ENCODE data around the gene ZFX.
"Not testable (repeated sequence)": the region's sequence is repeated elsewhere in the genome, so short reads cannot be mapped to it uniquely, and the experiment has no call there.

Gene ZFX

DNA sequence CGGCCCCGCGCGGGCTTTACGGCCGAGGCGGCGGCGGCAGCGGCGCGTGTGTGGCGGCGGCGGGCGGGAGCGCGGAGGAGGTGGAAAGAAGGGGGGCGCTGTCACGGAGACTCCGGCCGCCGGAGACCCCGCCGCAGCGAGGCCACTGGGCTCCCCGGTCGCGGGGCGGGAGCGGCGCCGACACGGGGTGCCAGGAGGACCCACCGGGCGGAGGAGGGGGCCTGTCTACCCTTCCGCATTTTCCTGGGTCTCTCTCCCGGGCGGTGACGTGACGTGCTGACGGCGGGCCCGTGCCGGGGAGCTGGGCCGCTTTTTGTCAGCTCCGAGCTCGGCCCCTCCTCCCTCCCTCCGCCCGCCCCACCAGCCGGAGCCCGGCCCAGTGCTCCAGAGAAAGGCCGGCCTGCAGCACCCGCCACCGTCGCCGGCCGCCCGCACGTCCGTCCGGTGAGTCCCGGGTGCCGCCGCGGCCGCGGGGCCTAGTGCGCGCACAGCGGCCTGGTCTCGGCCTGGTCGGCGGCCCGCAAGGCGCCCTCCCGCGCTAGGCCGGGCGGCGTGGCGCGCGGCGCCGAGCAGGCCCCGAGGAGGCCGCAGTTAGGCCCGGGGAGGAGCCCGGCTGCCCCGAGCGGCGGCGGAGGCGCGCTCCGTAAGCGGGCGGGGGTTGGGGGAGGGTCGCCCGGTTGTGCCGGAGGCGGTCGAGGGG lies at the start of gene ZFX:
ZFX (plus strand) TSS at position 379 of the 700 bp plus-strand sequence. CDS start 23,014 bp downstream, outside the sequence.
- no peak for DNase-seq (ENCODE audit: low read depth in 2 of 2)

- DNase-seq (ENCODE audit: low read depth in 2 of 2) = no peak
Observed at GRCh38 chrX:24100713-24101112, 48.8 kb upstream of the ZFX start.

DNA sequence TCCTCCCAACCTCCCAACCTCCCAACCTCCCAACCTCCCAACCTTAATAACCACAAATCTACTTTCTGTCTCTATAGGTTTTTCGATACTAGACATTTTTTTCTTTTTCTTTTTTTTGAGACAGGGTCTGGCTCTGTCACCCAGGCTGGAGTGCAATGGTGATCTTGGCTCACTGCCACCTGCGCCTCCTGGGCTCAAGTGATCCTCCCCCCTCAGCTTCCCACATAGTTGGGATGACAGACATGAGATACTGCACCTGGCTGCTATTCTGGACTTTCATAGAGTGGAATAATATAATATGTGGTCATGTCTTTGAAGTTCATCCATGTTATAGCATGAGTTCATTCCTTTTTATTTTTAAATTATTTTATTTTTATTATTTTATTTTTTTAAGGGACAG lies 39.5 kb upstream of the ZFX start:
- no peak for DNase-seq (ENCODE audit: low read depth in 2 of 2)

GRCh38 chrX:24113181-24113580 lies 36.3 kb upstream of the ZFX start:
- peak; percentile 78 to 79 for DNase-seq (ENCODE audit: low read depth in 2 of 2)

DNA sequence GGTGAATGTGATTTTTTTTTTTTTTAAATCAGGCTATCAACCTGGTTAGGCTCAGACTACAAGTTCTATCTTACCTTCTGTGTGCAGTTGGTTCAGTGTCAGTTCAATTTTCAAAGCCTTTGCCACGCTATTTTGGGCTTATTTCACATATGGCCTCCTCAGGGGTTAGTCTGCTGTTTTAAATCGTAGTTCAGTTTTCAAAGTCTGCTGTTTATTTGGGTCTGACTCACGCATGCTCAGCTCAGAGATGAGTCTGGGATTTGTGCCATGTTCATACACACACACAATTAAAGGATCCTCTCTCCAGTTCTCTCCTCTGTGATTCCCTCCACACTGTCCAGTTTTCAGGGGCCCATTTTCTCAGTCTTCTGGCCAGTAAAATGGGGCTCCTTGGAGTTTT lies 32.3 kb upstream of the ZFX start:
- DNase-seq (ENCODE audit: low read depth in 2 of 2) = peak; percentile 50 to 53

DNA sequence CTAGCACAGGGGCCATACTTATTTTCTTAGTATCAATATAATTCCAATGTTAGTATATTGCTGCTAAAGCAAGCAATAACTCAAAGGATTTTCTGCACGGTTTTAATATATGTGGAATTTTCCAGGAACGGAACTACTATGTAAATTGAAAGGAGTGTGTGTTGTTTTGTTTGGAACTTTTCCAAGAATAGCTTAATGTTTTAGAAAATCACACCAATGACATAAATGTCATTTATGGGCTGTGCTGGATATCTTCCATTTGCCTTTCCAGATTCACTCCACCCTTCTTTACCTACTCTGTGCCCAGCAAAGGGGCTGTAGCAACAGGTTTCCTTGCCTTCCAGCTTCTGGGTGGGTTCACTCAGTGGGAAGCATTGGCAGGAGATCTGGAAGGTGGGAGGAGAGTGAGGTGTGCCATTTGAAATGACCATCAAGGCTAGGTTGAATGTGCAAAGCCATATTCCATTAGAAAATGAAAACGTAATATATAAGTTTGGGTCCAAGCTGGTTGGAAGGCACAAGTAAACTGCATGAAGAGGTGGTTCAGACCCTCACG lies 25.2 kb upstream of the ZFX start:
- DNase-seq (ENCODE audit: low read depth in 2 of 2) = no peak

GRCh38 chrX:24125028-24125612 lies 24.4 kb upstream of the ZFX start:
- no peak for DNase-seq (ENCODE audit: low read depth in 2 of 2)

GRCh38 chrX:24131476-24131875 lies 18.1 kb upstream of the ZFX start:
- DNase-seq (ENCODE audit: low read depth in 2 of 2) = no peak

DNA sequence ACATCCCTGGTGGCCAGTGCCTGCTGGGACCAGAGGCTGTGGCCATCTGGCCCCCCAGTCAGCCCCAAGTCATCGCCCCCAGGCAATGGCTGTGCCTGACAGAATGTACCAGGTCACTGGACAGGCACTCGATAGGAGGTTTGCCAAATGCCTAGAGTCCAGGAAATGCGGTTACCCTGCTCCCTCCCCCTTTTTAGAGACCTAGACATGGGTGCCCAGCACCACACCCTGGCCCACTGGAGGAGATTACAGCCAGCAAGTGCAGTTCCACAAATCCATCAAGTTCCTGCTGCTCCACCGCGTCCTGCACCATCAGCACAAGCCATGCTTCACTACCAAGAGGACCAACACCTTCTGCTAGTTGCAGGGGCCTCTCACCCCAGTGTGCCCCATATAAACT lies 16.2 kb upstream of the ZFX start:
- no peak for DNase-seq (ENCODE audit: low read depth in 2 of 2)

DNA sequence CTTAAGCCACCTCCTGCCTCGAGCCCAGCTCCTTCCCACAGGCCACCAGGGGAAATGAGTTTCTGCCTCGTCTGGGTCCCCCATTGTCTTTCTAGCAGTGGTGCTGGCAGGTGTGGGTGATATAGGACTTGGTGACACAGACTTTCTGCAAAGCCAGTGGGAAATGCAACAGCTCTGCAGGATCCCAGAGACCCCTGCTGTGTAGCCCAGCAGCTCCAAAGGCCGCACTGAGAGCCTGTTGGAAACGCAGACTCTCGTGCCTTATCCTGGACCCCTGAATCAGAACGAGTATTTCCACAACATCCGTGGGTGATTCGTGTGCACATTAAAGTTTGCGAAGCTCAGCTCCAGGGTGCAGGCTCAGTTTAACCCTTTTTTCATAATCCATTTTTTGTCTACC lies 13.8 kb upstream of the ZFX start:
- not testable (repeated sequence) for DNase-seq (ENCODE audit: low read depth in 2 of 2)

GRCh38 chrX:24137192-24137591 lies 12.3 kb upstream of the ZFX start:
- no peak for DNase-seq (ENCODE audit: low read depth in 2 of 2)

- not testable (repeated sequence) for DNase-seq (ENCODE audit: low read depth in 2 of 2)
Observed at GRCh38 chrX:24143982-24144381, 5.5 kb upstream of the ZFX start.

DNA sequence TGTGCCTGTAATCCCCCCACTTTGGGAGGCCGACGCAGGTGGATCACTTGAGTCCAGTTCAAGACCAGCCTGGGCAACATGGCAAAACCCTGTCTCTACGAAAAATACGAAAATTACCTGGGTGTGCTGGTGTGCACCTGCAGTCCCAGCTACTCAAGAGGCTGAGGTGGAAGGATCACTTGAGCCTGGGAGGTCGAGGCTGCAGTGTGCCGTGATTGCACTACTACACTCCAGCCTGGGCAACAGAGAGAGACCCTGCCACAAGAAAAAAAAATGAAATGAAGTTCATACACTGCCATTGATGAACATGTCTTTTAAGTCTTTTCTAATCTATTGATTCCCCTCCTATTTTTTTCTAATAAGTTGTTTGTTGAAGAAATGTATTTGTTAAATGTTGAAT lies 5.0 kb upstream of the ZFX start:
- no peak for DNase-seq (ENCODE audit: low read depth in 2 of 2)

- peak; percentile 59 to 62 for DNase-seq (ENCODE audit: low read depth in 2 of 2)
Observed at GRCh38 chrX:24145303-24146186, 4.0 kb upstream of the ZFX start.

DNA sequence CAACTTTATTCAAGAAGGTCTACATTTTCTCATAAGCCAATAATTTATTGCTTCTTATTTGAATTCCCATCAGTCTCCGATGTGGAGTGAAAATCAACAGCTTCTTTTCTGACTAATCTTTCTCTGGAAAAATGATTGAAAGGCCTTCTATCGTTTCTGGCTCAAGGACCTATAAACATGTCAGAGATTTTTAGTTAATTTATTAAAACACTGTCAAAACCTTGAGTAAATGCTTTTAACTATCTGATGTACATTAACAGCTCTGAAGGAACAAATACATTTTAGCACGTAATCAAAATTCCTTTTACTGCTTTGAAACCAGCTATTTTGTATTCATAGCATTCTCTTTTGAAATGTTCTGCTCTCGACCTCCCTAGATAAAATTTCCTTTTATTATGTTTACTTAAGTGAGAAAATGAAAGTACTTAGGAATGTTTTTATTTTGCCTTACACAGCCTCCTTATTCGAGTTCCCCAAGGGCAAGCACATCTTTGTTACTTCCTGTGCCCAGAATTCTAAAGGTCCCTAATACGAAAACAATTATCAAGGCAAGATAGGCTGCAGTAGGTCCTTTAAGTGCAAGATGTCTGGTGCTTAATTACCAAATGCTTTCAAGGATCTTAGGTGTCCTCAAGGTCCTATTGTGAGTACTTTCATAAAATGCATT lies 3.1 kb upstream of the ZFX start:
- DNase-seq (ENCODE audit: low read depth in 2 of 2) = no peak

GRCh38 chrX:24147165-24147564 lies 2.4 kb upstream of the ZFX start:
- no peak for DNase-seq (ENCODE audit: low read depth in 2 of 2)

- no peak for DNase-seq (ENCODE audit: low read depth in 2 of 2)
Observed at GRCh38 chrX:24148121-24148520, 1.4 kb upstream of the ZFX start.

- peak; percentile 77 to 78 for DNase-seq (ENCODE audit: low read depth in 2 of 2)
Observed at GRCh38 chrX:24148535-24149350, 786 bp upstream of the ZFX start.

DNA sequence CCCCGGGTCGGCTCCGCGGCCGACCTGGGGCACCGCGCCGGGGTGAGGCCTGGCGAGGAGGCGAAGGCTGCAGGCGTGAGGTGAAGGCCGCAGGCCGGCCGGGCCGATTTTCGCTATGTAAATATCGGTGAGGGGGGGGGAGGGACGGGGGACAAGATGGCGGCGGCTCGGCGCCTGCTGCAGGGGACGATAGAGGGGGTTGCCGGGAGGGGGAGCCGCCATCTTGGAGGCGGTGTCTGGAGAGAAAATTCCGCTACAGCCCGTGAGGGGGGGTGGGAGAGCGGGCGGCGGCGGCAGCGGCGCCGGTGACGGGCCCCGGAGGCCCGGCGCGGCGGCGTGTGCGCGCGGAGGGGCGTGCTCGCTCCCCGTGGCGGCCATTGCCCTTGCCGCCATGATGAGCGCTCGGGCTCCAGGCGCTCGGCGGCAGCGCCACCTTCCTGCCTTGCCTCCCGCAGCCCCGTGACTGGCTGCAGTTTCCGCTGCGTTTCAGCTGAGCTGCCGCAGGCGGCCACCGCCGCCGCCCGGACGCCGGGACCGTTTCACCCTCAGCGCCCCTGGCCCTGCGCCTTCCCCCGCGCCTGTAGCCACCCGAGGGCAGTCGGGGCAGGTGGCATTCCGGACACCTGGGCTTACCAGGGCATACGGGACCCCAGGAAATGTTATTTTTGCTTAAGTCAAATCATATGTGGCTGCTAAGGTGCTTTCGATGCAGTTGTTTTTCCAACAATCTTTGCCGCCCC lies 692 bp downstream of the ZFX start:
- DNase-seq (ENCODE audit: low read depth in 2 of 2) = peak; percentile 74 to 77

GRCh38 chrX:24150898-24151297 lies 1.4 kb downstream of the ZFX start:
- no peak for DNase-seq (ENCODE audit: low read depth in 2 of 2)
